Activated B cell treated with CpG ODN at 0.5 μM for 24 hours (primary cell): ENCODE measurements around the gene BBS7. TPM values are rescaled to one million over a fixed set of nuclear protein-coding genes. Genes with fewer than 3 reads are reported as not detected.

Experiments used
- ATAC-seq: fragments of 200-7000 bp; cut with Tn5 transposase; one replicate; pipeline ENCODE4 v1.10.0; 2021; ENCODE audit warnings: low read depth, mild to moderate bottlenecking, moderate library complexity
- CTCF ChIA-PET: fragments of 350-600 bp; sonication (Branson Sonifier 250); formaldehyde crosslinking; loops from one replicate; lab custom pipeline; 2021; ENCODE audit warnings: antibody characterized with exemption; lab: Charles Lee
- POLR2A ChIA-PET: fragments of 350-600 bp; sonication (Branson Sonifier 250); formaldehyde crosslinking; loops from one replicate; lab custom pipeline; 2021; ENCODE audit warnings: antibody characterized with exemption; lab: Charles Lee
- DNase-seq: peaks from one replicate; pipeline ENCODE4 v3.0.0; 2022
- H3K27ac Mint-ChIP-seq: one replicate; pipeline ENCODE4 v1.8.0; 2020; ENCODE audit warnings: mixed read lengths
- H3K27me3 Mint-ChIP-seq: one replicate; pipeline ENCODE4 v1.8.0; 2021; ENCODE audit warnings: mixed read lengths
- H3K36me3 Mint-ChIP-seq: one replicate; pipeline ENCODE4 v1.8.0; 2021; ENCODE audit warnings: low read depth, mixed read lengths
- H3K4me1 Mint-ChIP-seq: one replicate; pipeline ENCODE4 v1.8.0; 2021; ENCODE audit warnings: mixed read lengths
- H3K4me3 Mint-ChIP-seq: one replicate; pipeline ENCODE4 v1.8.0; 2020; ENCODE audit warnings: mild to moderate bottlenecking, mixed read lengths
- H3K9me3 Mint-ChIP-seq: one replicate; pipeline ENCODE4 v1.8.0; 2020; ENCODE audit warnings: mixed read lengths
- intact Hi-C: fragments of 100-400 bp; cut with micrococcal nuclease; formaldehyde crosslinking; loops from one replicate; pipeline ENCODE4 v1.15.1; 2024
- total RNA-seq: library from RNA; stranded (reverse); gene quantifications from 2 replicates; pipeline ENCODE4 v1.2.3, GENCODE V29; 2022
- TF ChIP-seq, protein P1 (sequence below): fragments of 200-600 bp; IDR thresholded peaks from one replicate; pipeline ENCODE4 v1.8.0; 2022; ENCODE audit warnings: antibody characterized with exemption, mild to moderate bottlenecking

Gene BBS7
- total RNA-seq, 1 donor from 2014 or later: 9.4 TPM

DNA sequence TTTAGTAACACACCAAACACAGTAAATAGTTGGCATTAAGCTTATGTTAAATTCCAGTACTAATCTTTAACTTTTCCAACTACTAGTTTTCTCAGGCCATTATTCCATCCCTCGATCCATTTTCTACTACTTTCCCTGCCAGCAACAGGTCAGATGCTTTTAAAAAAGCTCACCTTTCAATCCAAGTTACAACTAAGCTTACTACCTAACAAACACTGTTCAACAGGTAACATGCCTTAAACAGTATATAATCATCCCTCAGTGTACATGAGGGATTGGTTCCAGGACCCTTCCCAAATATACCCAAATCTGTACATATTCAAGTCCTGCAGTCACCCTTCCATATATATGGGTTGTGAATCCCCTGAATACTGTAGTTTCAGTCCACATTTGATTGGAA lies 52.1 kb downstream of the BBS7 start:
- intact Hi-C loops: no loop called here
- Mint-ChIP-seq H3K4me3 (no peak overlapping the region), H3K4me1 (peaks cover 10% of the 10 kb centered on the region), H3K27ac (no peak overlapping the region), H3K27me3 (no peaks in the 10 kb centered on the region), H3K36me3 (peaks cover 39% of the 10 kb centered on the region), H3K9me3 (no peaks in the 10 kb centered on the region)
- TF ChIP-seq, protein P1, sequence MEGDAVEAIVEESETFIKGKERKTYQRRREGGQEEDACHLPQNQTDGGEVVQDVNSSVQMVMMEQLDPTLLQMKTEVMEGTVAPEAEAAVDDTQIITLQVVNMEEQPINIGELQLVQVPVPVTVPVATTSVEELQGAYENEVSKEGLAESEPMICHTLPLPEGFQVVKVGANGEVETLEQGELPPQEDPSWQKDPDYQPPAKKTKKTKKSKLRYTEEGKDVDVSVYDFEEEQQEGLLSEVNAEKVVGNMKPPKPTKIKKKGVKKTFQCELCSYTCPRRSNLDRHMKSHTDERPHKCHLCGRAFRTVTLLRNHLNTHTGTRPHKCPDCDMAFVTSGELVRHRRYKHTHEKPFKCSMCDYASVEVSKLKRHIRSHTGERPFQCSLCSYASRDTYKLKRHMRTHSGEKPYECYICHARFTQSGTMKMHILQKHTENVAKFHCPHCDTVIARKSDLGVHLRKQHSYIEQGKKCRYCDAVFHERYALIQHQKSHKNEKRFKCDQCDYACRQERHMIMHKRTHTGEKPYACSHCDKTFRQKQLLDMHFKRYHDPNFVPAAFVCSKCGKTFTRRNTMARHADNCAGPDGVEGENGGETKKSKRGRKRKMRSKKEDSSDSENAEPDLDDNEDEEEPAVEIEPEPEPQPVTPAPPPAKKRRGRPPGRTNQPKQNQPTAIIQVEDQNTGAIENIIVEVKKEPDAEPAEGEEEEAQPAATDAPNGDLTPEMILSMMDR: no peak
- ATAC-seq (no peak), DNase-seq (no peak)
- ChIA-PET CTCF (no interaction called here), POLR2A (interaction anchor here (0.6 kb wide), 1 partner anchor 915 kb away, joined by 7 read pairs; no protein-coding TSS in a partner anchor)

DNA sequence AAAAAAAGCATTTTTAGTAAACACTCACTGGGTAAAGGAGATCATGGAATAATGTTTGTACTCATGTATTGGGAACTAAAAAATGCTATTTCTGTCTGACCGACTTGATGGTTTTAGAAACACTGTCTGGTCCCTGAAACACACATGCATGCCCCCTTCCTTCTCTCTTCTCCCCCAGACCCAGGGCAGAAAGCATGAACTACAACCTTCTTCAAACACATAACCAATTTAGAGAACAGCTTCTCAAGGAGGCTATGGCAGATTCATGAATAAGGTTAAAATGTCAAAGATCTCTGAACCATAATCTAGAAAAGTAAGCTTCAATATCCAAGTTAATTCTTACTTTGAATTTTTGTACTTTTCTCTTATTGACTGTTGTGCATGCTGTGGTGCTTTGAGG lies 52.6 kb downstream of the BBS7 start:
- POLR2A ChIA-PET: interaction anchor here (0.6 kb wide), 1 partner anchor 916 kb away, joined by 7 read pairs; no protein-coding TSS in a partner anchor
- TF ChIP-seq, protein P1: no peak
- DNase-seq (no peak), ATAC-seq (no peak)
- CTCF ChIA-PET: no interaction called here
- no peaks in the 10 kb centered on the region for H3K9me3 Mint-ChIP-seq
- no peaks in the 10 kb centered on the region for H3K27me3 Mint-ChIP-seq
- intact Hi-C loops: no loop called here
- no peak overlapping the region for H3K4me3 Mint-ChIP-seq
- peaks cover 44% of the 10 kb centered on the region for H3K36me3 Mint-ChIP-seq
- H3K27ac Mint-ChIP-seq: no peak overlapping the region
- peaks cover 4% of the 10 kb centered on the region for H3K4me1 Mint-ChIP-seq

DNA sequence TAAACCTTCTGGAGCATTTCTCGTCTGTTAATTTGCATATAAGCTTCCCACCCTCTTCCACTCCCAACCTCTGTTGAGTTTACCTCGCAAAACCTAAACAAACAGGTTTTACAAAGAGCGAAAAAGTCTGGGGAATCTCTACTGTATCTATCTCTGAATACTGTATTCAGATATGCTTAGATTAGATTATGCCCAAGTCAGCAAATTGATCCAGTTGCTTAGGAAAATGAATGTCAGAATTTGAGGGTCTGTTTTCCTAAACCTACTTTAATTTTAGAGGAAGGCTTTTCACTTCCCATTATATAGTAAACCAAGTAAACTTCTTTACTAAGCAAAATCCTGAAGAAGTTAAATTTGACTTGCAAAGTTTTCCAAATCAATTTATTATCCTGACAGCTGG lies 53.3 kb downstream of the BBS7 start:
- Mint-ChIP-seq H3K4me1 (no peaks in the 10 kb centered on the region), H3K9me3 (no peaks in the 10 kb centered on the region), H3K27me3 (no peaks in the 10 kb centered on the region), H3K27ac (no peak overlapping the region), H3K36me3 (peaks cover 51% of the 10 kb centered on the region), H3K4me3 (no peak overlapping the region)
- TF ChIP-seq, protein P1: no peak
- CTCF ChIA-PET: no interaction called here
- POLR2A ChIA-PET: interaction anchor here (1.4 kb wide), 1 partner anchor 16 kb away, joined by 3 read pairs; the partner anchor contains the start of gene EXOSC9
- intact Hi-C loops: no loop called here
- DNase-seq (no peak), ATAC-seq (no peak)

DNA sequence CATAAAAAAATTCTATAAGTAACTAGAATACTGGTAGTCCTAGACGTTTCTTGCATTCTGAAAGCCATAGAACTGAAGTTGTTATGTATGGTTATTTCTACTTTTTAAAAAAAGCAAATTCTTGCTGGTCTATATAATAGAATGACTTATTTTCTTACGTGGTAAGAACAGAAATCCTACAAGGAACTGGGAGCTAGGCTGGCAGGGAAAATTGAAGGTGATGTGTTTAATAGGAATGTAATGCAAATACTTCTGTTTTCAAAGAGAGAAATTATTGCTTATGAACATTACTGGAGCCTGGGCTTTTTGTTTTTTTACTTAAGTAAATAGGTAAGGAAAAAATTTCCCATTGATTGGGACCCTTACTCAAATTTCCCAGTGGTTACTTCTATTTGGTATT lies 55.5 kb downstream of the BBS7 start:
- no peaks in the 10 kb centered on the region for H3K4me1 Mint-ChIP-seq
- H3K27ac Mint-ChIP-seq: no peak overlapping the region
- ChIA-PET POLR2A (no interaction called here), CTCF (no interaction called here)
- H3K4me3 Mint-ChIP-seq: no peak overlapping the region
- peaks cover 70% of the 10 kb centered on the region for H3K36me3 Mint-ChIP-seq
- no peak for DNase-seq
- TF ChIP-seq, protein P1: no peak
- no peak for ATAC-seq
- intact Hi-C loops: no loop called here
- no peaks in the 10 kb centered on the region for H3K27me3 Mint-ChIP-seq
- no peaks in the 10 kb centered on the region for H3K9me3 Mint-ChIP-seq

DNA sequence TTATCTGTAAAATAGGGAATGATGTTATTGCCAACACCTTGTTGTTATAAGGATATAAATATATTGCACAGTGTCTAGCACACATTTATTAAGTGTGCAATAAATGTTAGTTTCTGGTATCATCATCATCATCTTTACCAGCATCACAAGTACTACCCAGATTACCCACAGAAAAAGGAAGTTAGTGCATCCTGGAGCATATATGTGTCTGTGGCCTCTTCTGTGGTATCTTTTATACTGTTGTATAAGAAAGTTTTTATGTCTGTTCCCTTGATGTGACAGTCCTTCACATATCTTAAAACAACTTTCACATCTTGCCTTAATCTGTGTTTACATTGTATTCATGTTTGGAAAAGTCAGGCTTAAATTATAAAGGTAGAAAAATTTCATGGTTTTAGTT lies 59.2 kb downstream of the BBS7 start:
- ChIA-PET CTCF (no interaction called here), POLR2A (interaction anchor here (0.8 kb wide), 1 partner anchor 10 kb away, joined by 7 read pairs; no protein-coding TSS in a partner anchor)
- peaks cover 77% of the 10 kb centered on the region for H3K36me3 Mint-ChIP-seq
- no peak for DNase-seq
- H3K4me1 Mint-ChIP-seq: no peaks in the 10 kb centered on the region
- intact Hi-C loops: no loop called here
- TF ChIP-seq, protein P1: no peak
- ATAC-seq: no peak
- H3K27me3 Mint-ChIP-seq: no peaks in the 10 kb centered on the region
- H3K9me3 Mint-ChIP-seq: no peaks in the 10 kb centered on the region
- H3K4me3 Mint-ChIP-seq: no peak overlapping the region
- H3K27ac Mint-ChIP-seq: no peak overlapping the region
